Heart left ventricle (tissue), 16 donors: Measurements from ENCODE around the gene FOCAD. TPM values are rescaled to one million over a fixed set of nuclear protein-coding genes. Genes with fewer than 3 reads are reported as not detected.

Experiments used
- ATAC-seq, 4 donors: fragments of 200-7000 bp; cut with Tn5 transposase; one replicate each; pipeline ENCODE4 v1.9.1; 2020 to 2022; ENCODE audit warnings: moderate library complexity in 4 of 4, mild to moderate bottlenecking in 3 of 4, moderate number of reproducible peaks in 1 of 4
- DNase-seq, 5 donors: peaks; one replicate each; pipeline ENCODE4 v3.0.0-alpha.2; 2020
- H3K27ac ChIP-seq, 12 donors: fragments of 200-600 bp; sonication (generic) in 4 of 12; one replicate each; pipeline versions ENCODE4 v1.5.0 to v1.8.0; 2016 to 2022; ENCODE audit warnings: mild to moderate bottlenecking in 2 of 12
- H3K27me3 ChIP-seq, 9 donors: fragments of 200-600 bp; sonication (generic) in 2 of 9; one replicate each; pipeline versions ENCODE4 v1.5.1 to v1.8.0; 2016 to 2022; ENCODE audit warnings: mild to moderate bottlenecking in 3 of 9
- H3K36me3 ChIP-seq, 9 donors: fragments of 200-600 bp; sonication (generic) in 2 of 9; one replicate each; pipeline versions ENCODE4 v1.5.0 to v1.8.0; 2018 to 2022; ENCODE audit warnings: mild to moderate bottlenecking in 2 of 9
- H3K4me1 ChIP-seq, 12 donors: fragments of 200-600 bp; sonication (generic) in 4 of 12; one replicate each; pipeline versions ENCODE4 v1.5.0 to v1.8.0; 2016 to 2022; ENCODE audit warnings: mild to moderate bottlenecking in 3 of 12
- H3K4me3 ChIP-seq, 12 donors: fragments of 200-600 bp; sonication (generic) in 4 of 12; one replicate each; pipeline versions ENCODE4 v1.5.0 to v1.8.0; 2017 to 2022; ENCODE audit warnings: mild to moderate bottlenecking in 9 of 12, moderate library complexity in 4 of 12
- H3K9me3 ChIP-seq, 12 donors: fragments of 200-600 bp; sonication (generic) in 4 of 12; one replicate each; pipeline versions ENCODE4 v1.5.0 to v1.8.0; 2016 to 2022; ENCODE audit warnings: mild to moderate bottlenecking in 1 of 12
- CTCF ChIP-seq, 12 donors: fragments of 200-600 bp; sonication (generic) in 4 of 12; IDR thresholded peaks; one replicate each; pipeline versions ENCODE4 v1.5.0 to v1.8.0; 2018 to 2022; ENCODE audit warnings: antibody characterized with exemption in 12 of 12, mild to moderate bottlenecking in 5 of 12
- POLR2A ChIP-seq, 2 donors: fragments of 450-650 bp; IDR thresholded peaks; one replicate each; pipeline ENCODE4 v1.6.1; 2017; ENCODE audit warnings: antibody characterized with exemption in 2 of 2, mild to moderate bottlenecking in 2 of 2, moderate library complexity in 2 of 2
- WGBS, 4 donors: extraction: QIAGEN DNeasy Blood & Tissue Kit in 2 of 4; methylation state at CpG; one replicate each; pipeline versions ENCODE4 v1.1.5 to v1.1.7; 2013 to 2018; 5-methylcytosine and 5-hydroxymethylcytosine counted together
- intact Hi-C, 10 donors: fragments of 100-400 bp; cut with DNase I; formaldehyde crosslinking; loops; one replicate each; pipeline versions ENCODE4 v1.11.1 to v1.14.2; 2022
- polyA plus RNA-seq, 2 donors: library from polyadenylated mRNA; stranded (reverse); fragments of 200-250 nt; gene quantifications; one replicate each; pipeline ENCODE4 v1.2.3, GENCODE V29; 2013
- total RNA-seq, 9 donors: library from RNA; depleted of rRNA in 2 of 9; stranded (reverse); fragments of >200 nt in 2 of 9; fragmentation: NEBNext Ultra II Directional in 3 of 9; extraction: Animal tissue kit (Norgen Biotek cat#: 25700) in 3 of 9; gene quantifications; one replicate each; pipeline versions ENCODE4 v1.1.0 to v1.2.4, GENCODE V29; 2016 to 2023
- donor health status: ischemic (EF 13 %, LVEDD 7.1; RV severe dilation, severe dysfunction).
- donor health status: healthy with polysubstance abuse.
- donor health status: DM: no; HTN: yes; CAD: no.
- donor health status: DM: no; HTN: no; CAD: no.
- donor health status: ischemic (EF 25% LVEDD 6.9; RV normal size, moderate dysfunction).
- donor health status: ischemic (EF 25% LVEDD 5.7; RV mildly dilated, moderate dysfunction).
- donor health status: healthy.
- donor health status: DM: yes; HTN: yes; CAD: no.
- donor health status: ischemic (EF 35%, LVEDD 5.7; RV mildly dilated, moderate dysfunction).
- donor health status: nonischemic (EF 11% LVEDD 7.7; RV severe dilation, severe dysfunction).
- donor health status: DM: yes; HTN: yes; CAD: no.
- donor health status: PGD.
- donor health status: ischemic (EF 29% LVEDD 5.4; RV normal size, mild dysfunction).
- donor health status: nonischemic (EF 23%, LVEDD 6.1; RV moderate dilation, normal function).

The FOCAD gene
- total and polyA plus RNA-seq, 11 donors, result 8.6 to 39.5 (median 28.3) TPM

- intact Hi-C loops, result loop anchor here in 1 of 10 donors (10.0 kb wide), 1 partner anchor 55 kb away; no protein-coding TSS in a partner anchor
- Histone ChIP-seq H3K4me3 (no peak overlapping the region), H3K4me1 (peaks cover 0 to 31% (median 10%) of the 10 kb centered on the region in 12 donors), H3K36me3 (peaks cover 0 to 5% (median 0%) of the 10 kb centered on the region in 9 donors), H3K27ac (no peak overlapping the region), H3K9me3 (no peaks in the 10 kb centered on the region), H3K27me3 (no peaks in the 10 kb centered on the region)
- ATAC-seq, result no peak
- DNase-seq, result no peak
- no peak for TF ChIP-seq POLR2A (IDR thresholded peaks at IDR 0.05)
- TF ChIP-seq CTCF (IDR thresholded peaks at IDR 0.05), result no peak
Observed at GRCh38 chr9:20729523-20729922, 45.5 kb downstream of the FOCAD start.

- peaks cover 0 to 18% (median 6%) of the 10 kb centered on the region in 12 donors for H3K4me1 ChIP-seq
- H3K9me3 ChIP-seq, result no peaks in the 10 kb centered on the region
- ATAC-seq, result no peak
- DNase-seq, result no peak
- no peak overlapping the region for H3K27ac ChIP-seq
- intact Hi-C loops, result no loop called here
- 59 to 68% (median 64%) methylated on average over 4 of the region's 4 CpGs for WGBS, 4 donors
- H3K27me3 ChIP-seq, result no peaks in the 10 kb centered on the region
- TF ChIP-seq CTCF (IDR thresholded peaks at IDR 0.05) (no peak), POLR2A (IDR thresholded peaks at IDR 0.05) (no peak)
- H3K36me3 ChIP-seq, result peaks cover 0 to 5% (median 0%) of the 10 kb centered on the region in 9 donors
- H3K4me3 ChIP-seq, result no peak overlapping the region
Observed at GRCh38 chr9:20732118-20732517, 48.1 kb downstream of the FOCAD start.

GRCh38 chr9:20734275-20734674, 50.2 kb downstream of the FOCAD start:
- DNase-seq (no peak), ATAC-seq (no peak)
- H3K36me3 ChIP-seq, result peaks cover 0 to 11% (median 4%) of the 10 kb centered on the region in 9 donors
- WGBS, 4 donors, result 91 to 100% (median 97%) methylated on average over 1 of the region's 1 CpG
- H3K27me3 ChIP-seq, result no peaks in the 10 kb centered on the region
- TF ChIP-seq POLR2A (IDR thresholded peaks at IDR 0.05) (no peak), CTCF (IDR thresholded peaks at IDR 0.05) (no peak)
- no peak overlapping the region for H3K27ac ChIP-seq
- H3K9me3 ChIP-seq, result no peaks in the 10 kb centered on the region
- H3K4me1 ChIP-seq, result peaks cover 0 to 4% (median 0%) of the 10 kb centered on the region in 12 donors
- H3K4me3 ChIP-seq, result no peak overlapping the region
- intact Hi-C loops, result no loop called here

GRCh38 chr9:20740304-20740703, 56.2 kb downstream of the FOCAD start:
- Histone ChIP-seq H3K4me3 (no peak overlapping the region), H3K27ac (no peak overlapping the region), H3K9me3 (no peaks in the 10 kb centered on the region), H3K4me1 (peaks cover 0 to 9% (median 0%) of the 10 kb centered on the region in 12 donors), H3K36me3 (peaks cover 0 to 29% (median 4%) of the 10 kb centered on the region in 9 donors), H3K27me3 (no peaks in the 10 kb centered on the region)
- no peak for ATAC-seq
- no peak for DNase-seq
- intact Hi-C loops, result no loop called here
- TF ChIP-seq CTCF (IDR thresholded peaks at IDR 0.05) (no peak), POLR2A (IDR thresholded peaks at IDR 0.05) (no peak)
- 67 to 79% (median 70%) methylated on average over 1 of the region's 1 CpG for WGBS, 4 donors
